Activated T-helper 2 cell treated with anti-CD3 and anti-CD28 coated beads, Interferon-gamma antibody, Interleukin-2, Interleukin-4, amounts not matched to agents 10 μg/mL and 5 μg/mL and 100 μg/mL, durations not matched to agents 14 hours and 24 hours and 36 hours (primary cell): ENCODE data around the gene ZNF524. TPM values are rescaled to one million over a fixed set of nuclear protein-coding genes. Genes with fewer than 3 reads are reported as not detected.

Experiments used
- DNase-seq: peaks from one replicate; pipeline ENCODE4 v3.0.0; 2021; ENCODE audit warnings: low spot score
- H3K27ac Mint-ChIP-seq: one replicate; pipeline ENCODE4 v1.8.0; 2021; ENCODE audit warnings: mixed read lengths
- H3K27me3 Mint-ChIP-seq: one replicate; pipeline ENCODE4 v1.8.0; 2021; ENCODE audit warnings: low read depth, mixed read lengths
- H3K36me3 Mint-ChIP-seq: one replicate; pipeline ENCODE4 v1.8.0; 2021; ENCODE audit warnings: low read depth, mixed read lengths
- H3K4me1 Mint-ChIP-seq: one replicate; pipeline ENCODE4 v1.8.0; 2021; ENCODE audit warnings: low read depth, mixed read lengths
- H3K4me3 Mint-ChIP-seq: one replicate; pipeline ENCODE4 v1.8.0; 2021; ENCODE audit warnings: low read depth, mild to moderate bottlenecking, moderate library complexity, mixed read lengths
- H3K9me3 Mint-ChIP-seq: one replicate; pipeline ENCODE4 v1.8.0; 2021; ENCODE audit warnings: mixed read lengths
- intact Hi-C: fragments of 100-400 bp; cut with micrococcal nuclease; formaldehyde crosslinking; loops from one replicate; pipeline ENCODE4 v1.15.1; 2023
- total RNA-seq: library from RNA; stranded (reverse); gene quantifications from 2 replicates; pipeline ENCODE4 v1.2.3, GENCODE V29; 2022

The ZNF524 gene
- total RNA-seq, 1 donor from 2014 or later, result 19.7 TPM

DNA sequence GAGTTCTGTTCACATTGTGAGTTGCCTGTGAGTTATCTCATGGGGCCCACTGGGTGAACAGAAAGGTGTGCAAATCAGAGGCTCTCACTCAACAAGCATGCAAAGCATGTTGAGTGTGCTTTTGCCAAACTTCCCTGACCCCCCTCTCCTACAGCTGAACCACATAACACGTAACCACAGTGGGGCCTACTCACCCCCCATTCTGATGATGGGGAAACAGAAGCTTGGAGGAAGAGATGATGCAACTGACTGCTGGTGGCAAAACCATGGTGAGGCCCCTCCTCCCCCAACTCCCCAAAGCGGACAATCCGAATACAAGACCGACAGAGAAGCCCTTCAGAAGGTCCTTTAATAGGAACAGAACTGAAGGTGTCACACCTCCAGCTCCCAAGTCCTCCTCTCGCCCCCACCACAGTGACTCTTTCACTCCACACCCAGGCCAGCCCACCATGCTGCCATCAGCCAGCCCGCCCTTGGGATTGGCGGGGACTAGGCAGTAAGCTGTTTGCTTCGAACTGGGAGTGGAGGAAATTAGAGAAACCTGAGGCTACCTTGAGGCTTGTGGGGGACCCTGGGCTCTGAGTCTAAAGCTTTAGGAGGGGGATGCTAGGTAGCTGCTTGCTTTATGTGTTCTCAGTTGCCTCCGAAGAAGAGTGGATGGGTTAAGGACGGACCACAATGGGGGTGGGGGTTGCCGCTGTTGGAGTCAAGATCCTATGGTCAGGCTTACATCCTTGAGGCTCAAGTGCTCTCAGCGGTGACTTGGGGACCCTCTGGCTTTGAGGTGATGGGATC, 20.5 kb downstream of the ZNF524 start:
- Mint-ChIP-seq H3K27ac (no peak overlapping the region), H3K27me3 (no peaks in the 10 kb centered on the region), H3K9me3 (no peaks in the 10 kb centered on the region), H3K36me3 (peaks cover 31% of the 10 kb centered on the region), H3K4me1 (peaks cover 22% of the 10 kb centered on the region), H3K4me3 (no peak overlapping the region)
- DNase-seq, result no peak
- intact Hi-C loops, result loop anchor here (5.0 to 10.0 kb wide), 2 partner anchors 506 to 1158 kb away; partner anchors contain the start of genes LENG9 and PPP1R12C

DNA sequence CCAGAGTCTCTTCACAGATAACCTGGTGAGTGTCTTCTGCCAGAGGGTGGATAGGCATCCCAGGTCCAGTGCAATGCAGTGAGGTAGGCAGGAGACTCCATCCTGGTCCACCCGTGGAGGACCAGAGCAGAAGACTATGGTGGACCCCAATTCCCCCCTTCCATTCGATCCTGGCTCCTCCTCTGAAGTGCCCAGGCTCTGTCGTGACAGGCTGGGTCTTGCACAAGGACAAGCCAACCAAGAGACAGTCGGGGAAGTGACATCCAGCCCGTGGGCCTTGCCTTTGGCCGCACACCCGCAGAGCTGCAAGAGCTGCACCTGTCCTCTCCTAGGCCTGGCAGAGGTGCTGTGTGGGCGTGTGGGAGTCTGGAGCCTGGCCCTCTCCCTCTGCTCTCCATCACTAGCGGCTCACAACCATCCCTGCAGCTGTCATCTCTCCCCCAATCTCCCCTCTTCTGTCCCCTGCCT, 21.2 kb downstream of the ZNF524 start:
- no peaks in the 10 kb centered on the region for H3K27me3 Mint-ChIP-seq
- H3K9me3 Mint-ChIP-seq, result no peaks in the 10 kb centered on the region
- H3K4me3 Mint-ChIP-seq, result no peak overlapping the region
- intact Hi-C loops, result loop anchor here (5.0 to 10.0 kb wide), 2 partner anchors 506 to 1159 kb away; partner anchors contain the start of genes LENG9 and PPP1R12C
- peaks cover 31% of the 10 kb centered on the region for H3K36me3 Mint-ChIP-seq
- peaks cover 25% of the 10 kb centered on the region for H3K4me1 Mint-ChIP-seq
- DNase-seq, result no peak
- no peak overlapping the region for H3K27ac Mint-ChIP-seq

DNA sequence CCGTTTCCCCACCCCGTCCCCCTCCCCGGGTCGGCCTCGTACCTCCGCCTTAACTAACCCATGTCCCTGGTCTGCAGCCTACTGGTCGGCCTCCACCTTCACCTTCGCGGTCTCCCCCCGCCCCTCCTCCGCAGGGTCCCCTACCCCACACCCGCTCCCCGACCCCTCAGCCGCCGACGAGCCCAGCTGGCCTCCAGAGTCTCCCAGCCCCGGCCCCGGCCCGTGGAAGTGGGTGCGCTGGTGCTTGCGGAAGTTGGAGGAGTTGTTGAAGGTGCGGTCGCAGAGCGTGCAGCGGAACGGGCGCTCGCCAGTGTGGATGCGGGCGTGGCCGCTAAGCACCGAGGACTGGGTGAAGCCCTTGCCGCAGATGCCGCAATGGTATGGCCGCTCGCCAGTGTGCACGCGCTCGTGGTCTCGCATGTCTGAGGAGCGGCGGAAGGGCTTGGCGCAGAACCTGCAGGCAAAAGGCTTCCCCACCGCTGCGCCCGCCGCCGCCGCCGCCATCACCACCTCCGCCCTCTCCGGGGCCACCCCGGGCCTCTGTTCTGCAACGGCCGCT, 21.7 kb downstream of the ZNF524 start:
- H3K27me3 Mint-ChIP-seq, result peaks cover under 1% of the 10 kb centered on the region
- intact Hi-C loops, result loop anchor here (5.0 to 10.0 kb wide), 2 partner anchors 507 to 1159 kb away; partner anchors contain the start of genes LENG9 and PPP1R12C
- no peak overlapping the region for H3K4me3 Mint-ChIP-seq
- no peak for DNase-seq
- peaks cover 30% of the 10 kb centered on the region for H3K4me1 Mint-ChIP-seq
- no peaks in the 10 kb centered on the region for H3K9me3 Mint-ChIP-seq
- H3K36me3 Mint-ChIP-seq, result peaks cover 27% of the 10 kb centered on the region
- no peak overlapping the region for H3K27ac Mint-ChIP-seq

DNA sequence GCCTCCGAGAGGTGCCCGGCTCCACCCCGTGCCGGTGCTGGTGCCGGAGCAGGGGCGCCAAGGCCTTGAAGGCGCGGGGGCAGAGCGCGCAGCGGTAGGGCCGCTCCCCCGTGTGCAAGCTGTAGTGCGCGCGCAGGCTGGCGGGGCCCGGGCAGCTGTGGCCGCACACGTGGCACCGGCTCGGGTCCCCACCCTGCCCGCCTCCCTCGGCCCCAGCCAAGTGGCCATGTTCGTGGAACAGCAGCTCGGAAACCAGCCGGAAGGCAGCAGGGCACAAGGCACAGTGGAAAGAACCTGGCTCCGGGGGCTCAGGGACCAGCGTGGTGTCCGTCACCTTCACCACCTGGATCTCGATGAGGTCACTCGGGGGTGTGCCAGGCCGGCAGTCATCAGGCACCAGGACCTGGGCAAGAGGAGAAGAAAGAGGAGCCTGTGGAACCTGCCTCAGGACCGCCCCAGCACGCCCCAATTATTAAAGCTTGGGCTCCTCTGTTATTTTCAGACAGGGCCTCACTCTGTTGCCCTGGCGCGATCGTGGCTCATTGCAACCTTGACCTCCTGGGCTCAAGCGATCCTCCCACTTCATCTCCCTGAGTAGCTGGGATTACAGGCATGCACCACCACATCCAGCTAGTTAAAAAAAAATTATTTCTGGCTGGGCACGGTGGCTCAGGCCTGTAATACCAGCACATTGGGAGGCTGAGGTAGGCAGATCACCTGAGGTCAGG, 22.3 kb downstream of the ZNF524 start:
- Mint-ChIP-seq H3K36me3 (peaks cover 21% of the 10 kb centered on the region), H3K9me3 (no peaks in the 10 kb centered on the region), H3K4me1 (peaks cover 36% of the 10 kb centered on the region), H3K27ac (no peak overlapping the region), H3K4me3 (no peak overlapping the region), H3K27me3 (peaks cover 3% of the 10 kb centered on the region)
- DNase-seq, result no peak
- intact Hi-C loops, result loop anchor here (5.0 to 10.0 kb wide), 2 partner anchors 508 to 1160 kb away; partner anchors contain the start of genes LENG9 and PPP1R12C

DNA sequence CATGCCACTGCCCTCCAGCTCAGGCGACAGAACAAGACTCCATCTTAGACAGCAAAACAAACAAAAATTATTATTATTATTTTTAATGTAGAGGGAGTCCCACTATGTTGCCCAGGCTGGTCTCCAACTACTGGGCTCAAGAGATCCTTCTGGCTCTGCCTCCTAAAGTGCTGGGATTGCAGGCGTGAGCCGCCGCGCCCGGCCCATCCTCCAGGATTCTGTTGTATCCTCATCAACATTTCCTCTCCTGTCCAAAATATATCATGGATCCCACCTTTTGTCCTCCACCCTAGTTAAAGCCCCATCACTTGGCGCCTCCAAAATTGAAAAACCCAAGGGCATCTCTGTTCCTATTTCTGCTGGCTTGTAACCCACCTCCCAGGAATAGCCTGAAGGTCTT, 23.0 kb downstream of the ZNF524 start:
- Mint-ChIP-seq H3K4me1 (peaks cover 36% of the 10 kb centered on the region), H3K9me3 (no peaks in the 10 kb centered on the region), H3K36me3 (peaks cover 17% of the 10 kb centered on the region), H3K27ac (no peak overlapping the region), H3K4me3 (no peak overlapping the region), H3K27me3 (peaks cover 6% of the 10 kb centered on the region)
- intact Hi-C loops, result loop anchor here (5.0 to 10.0 kb wide), 2 partner anchors 508 to 1161 kb away; partner anchors contain the start of genes LENG9 and PPP1R12C
- no peak for DNase-seq

DNA sequence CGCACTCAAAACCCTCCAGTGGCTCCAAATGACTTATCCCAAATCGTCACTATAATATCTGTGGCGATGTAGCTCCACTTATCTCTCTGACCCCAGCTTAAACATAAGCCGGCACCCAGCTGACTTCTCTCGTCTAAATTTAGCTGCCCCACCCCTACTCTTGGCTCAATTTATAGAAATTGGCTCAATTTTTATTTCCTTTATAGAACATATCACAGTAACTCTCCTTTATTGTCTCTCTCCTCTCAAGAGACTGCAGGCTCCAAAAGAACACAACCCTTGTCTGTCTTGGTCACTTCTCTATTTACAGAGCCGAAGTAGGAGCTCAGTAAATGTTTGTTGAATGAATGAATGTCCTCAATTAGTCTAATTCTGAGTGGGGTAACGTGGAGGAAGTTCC, 23.5 kb downstream of the ZNF524 start:
- DNase-seq, result no peak
- H3K36me3 Mint-ChIP-seq, result peaks cover 17% of the 10 kb centered on the region
- intact Hi-C loops, result loop anchor here (5.0 to 10.0 kb wide), 2 partner anchors 509 to 1161 kb away; partner anchors contain the start of genes LENG9 and PPP1R12C
- no peaks in the 10 kb centered on the region for H3K9me3 Mint-ChIP-seq
- H3K4me1 Mint-ChIP-seq, result peaks cover 36% of the 10 kb centered on the region
- peaks cover 6% of the 10 kb centered on the region for H3K27me3 Mint-ChIP-seq
- no peak overlapping the region for H3K4me3 Mint-ChIP-seq
- H3K27ac Mint-ChIP-seq, result no peak overlapping the region

DNA sequence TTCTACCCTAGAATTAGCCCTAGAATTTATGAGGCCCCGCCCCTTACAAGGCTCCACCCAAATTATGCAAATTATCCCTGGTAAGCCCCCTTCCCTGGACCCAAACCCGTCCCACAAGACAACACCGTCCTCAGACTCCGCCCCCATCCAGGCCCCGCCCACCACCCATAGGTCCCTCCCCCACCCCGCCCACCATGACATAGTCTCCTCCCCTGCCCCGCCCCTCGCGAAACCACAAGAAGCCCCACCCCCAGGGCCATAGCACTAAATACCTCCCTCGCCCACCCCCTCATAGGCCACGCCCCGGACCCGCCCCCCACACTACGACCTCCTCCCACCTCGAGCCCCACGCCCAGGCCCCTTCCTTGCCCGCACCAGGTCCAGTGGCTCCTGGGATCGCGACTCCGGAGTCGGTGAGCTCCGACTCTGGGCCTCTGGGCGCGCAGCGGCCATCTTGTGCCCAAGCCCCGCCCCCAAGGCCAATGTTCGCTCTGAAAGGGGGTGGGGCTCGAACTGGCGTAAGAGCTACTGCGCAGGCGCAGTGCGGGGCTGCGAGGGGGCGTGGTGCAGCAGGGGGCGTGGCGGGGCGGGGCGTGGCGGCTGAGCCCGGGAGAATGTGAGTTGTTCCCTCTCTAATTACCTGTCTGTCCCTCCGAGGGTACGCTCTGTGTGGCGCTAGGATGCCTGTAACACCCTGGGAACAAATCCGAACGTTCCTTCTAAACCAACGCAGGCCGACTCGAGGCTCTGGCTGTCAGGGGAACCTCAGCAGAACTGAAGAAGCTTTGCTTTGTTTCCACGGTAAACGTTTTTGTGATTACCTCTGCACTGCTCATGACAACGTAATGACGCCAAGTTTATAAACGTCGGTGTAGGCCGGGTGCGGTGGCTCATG, 24.3 kb downstream of the ZNF524 start, which contains the start of gene ZNF784:
ZNF784 (minus strand) TSS at position 458 of the 895 bp plus-strand sequence; CDS start at position 453, 5 bp downstream.
- Mint-ChIP-seq H3K27me3 (peaks cover 6% of the 10 kb centered on the region), H3K27ac (peak within 1 kb of the TSS; percentile 98), H3K4me1 (peaks cover 36% of the 10 kb centered on the region), H3K36me3 (peaks cover 17% of the 10 kb centered on the region), H3K9me3 (no peaks in the 10 kb centered on the region), H3K4me3 (peak within 1 kb of the TSS; percentile 89)
- intact Hi-C loops, result loop anchor here (1.0 to 10.0 kb wide), 5 partner anchors 19 to 1162 kb away; partner anchors contain the start of genes FIZ1, LENG9, PPP1R12C and ZNF865
- DNase-seq, result peak; percentile 89

DNA sequence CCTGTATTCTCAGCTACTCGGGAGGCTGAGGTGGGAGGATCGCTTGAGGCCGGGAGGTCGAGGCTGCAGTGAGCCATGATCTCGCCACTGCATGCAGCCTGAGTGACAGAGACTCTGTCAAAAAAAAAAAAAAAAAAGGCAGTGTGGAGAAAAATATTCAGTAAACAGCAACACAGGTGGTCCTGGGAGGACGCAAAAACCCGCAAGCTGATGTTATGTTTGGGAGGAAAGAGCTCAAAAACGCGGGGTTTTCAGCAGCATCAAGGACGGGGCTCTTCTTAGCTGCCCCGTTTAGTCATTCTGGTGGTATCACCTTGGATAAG, 24.9 kb downstream of the ZNF524 start:
- H3K27ac Mint-ChIP-seq, result peak overlapping the region; percentile 98
- intact Hi-C loops, result loop anchor here (5.0 to 10.0 kb wide), 2 partner anchors 38 to 510 kb away; partner anchors contain the start of gene PPP1R12C

DNA sequence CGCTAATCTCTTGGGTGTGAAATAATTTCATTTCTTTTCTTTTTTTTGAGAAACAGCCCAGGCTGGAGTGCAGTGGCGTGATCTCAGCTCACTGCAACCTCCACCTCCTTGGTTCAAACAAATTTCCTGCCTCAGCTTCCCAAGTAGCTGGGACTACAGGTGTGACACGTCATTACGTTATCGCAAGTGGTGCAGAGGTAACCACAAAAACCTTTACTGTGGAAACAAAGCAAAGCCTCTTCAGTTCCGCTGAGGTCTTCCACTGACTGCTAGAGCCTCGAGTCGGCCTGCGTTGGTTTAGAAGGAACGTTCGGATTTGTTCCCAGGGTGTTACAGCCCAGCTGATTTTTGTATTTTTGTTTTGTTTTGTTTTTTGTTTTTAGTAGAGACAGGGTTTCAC, 26.3 kb downstream of the ZNF524 start:
- no peaks in the 10 kb centered on the region for H3K9me3 Mint-ChIP-seq

More for the DNA sequence above, 24.9 kb downstream of the ZNF524 start:
- Mint-ChIP-seq H3K9me3 (no peaks in the 10 kb centered on the region), H3K27me3 (peaks cover 6% of the 10 kb centered on the region), H3K4me1 (peaks cover 36% of the 10 kb centered on the region), H3K36me3 (peaks cover 13% of the 10 kb centered on the region), H3K4me3 (peak overlapping the region; percentile 89)
- no peak for DNase-seq

DNA sequence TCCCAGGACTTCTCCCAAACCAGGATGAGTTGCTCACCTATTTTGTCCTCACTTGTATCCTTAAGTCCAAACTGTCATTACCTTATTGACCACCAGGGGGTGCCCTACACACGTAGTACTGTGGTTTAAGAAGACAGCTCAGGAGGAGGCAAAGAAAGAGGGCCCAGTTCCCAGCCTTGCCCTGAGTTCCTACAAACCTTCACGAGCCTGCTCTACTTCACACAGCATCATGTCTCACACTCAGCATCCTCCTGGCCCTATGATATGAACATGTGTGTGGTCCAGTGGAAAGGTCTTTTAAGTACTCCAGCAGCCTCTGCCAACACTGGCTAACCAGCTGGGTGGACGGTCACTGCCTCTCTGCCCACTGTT, 32.4 kb downstream of the ZNF524 start:
- Mint-ChIP-seq H3K27me3 (peaks cover 4% of the 10 kb centered on the region), H3K27ac (peak overlapping the region; percentile 30), H3K9me3 (no peaks in the 10 kb centered on the region), H3K36me3 (peaks cover 21% of the 10 kb centered on the region), H3K4me3 (no peak overlapping the region), H3K4me1 (peaks cover 33% of the 10 kb centered on the region)
- DNase-seq, result peak; percentile 74
- intact Hi-C loops, result loop anchor here (1.0 to 5.0 kb wide), 3 partner anchors 21 to 175 kb away; partner anchors contain the start of genes C19orf85 and ISOC2

More for the DNA sequence above, 26.3 kb downstream of the ZNF524 start:
- Mint-ChIP-seq H3K36me3 (peaks cover 5% of the 10 kb centered on the region), H3K4me3 (peak overlapping the region; percentile 57), H3K27me3 (peaks cover 6% of the 10 kb centered on the region), H3K27ac (no peak overlapping the region), H3K4me1 (peaks cover 28% of the 10 kb centered on the region)
- DNase-seq, result peak; percentile 61
- intact Hi-C loops, result loop anchor here (5.0 to 10.0 kb wide), 2 partner anchors 39 to 512 kb away; partner anchors contain the start of gene PPP1R12C

DNA sequence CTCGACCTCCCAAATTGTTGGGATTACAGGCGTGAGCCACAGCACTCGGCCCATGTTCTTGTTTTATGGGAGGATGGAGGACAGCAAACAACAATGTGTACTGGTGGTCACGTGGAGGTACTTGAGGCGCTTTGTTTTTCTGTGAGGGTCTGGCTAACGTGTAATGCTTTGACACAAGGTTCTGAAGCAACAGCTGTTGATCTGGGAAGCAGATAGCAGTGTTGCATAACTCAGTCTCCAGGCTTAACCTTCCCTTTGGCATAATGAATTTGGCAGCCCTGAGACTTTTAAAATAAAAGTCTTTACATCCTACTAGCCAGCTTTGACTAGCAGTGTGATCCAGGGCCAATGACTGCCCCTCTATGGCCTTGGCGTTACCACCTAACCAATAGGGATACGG, 33.8 kb downstream of the ZNF524 start:
- no peak overlapping the region for H3K27ac Mint-ChIP-seq
- peaks cover 40% of the 10 kb centered on the region for H3K4me1 Mint-ChIP-seq
- intact Hi-C loops, result loop anchor here (5.0 kb wide), 2 partner anchors 172 to 173 kb away; partner anchors contain the start of genes C19orf85 and ISOC2
- H3K27me3 Mint-ChIP-seq, result no peaks in the 10 kb centered on the region
- no peaks in the 10 kb centered on the region for H3K9me3 Mint-ChIP-seq
- H3K4me3 Mint-ChIP-seq, result no peak overlapping the region
- DNase-seq, result no peak
- peaks cover 29% of the 10 kb centered on the region for H3K36me3 Mint-ChIP-seq
